Measurements from ENCODE around the gene DDX20. TPM values are rescaled to one million over a fixed set of nuclear protein-coding genes. Genes with fewer than 3 reads are reported as not detected.
A peak's percentile ranks its signal among the peaks of the same experiment; 100 is the strongest.

DDX20 gene
- 10 to 100 TPM in 10 of 12 donors, 1 to 10 TPM in 1, not detected in 1; 9.1 to 16.4 (median 13.1) TPM for polyA plus RNA-seq (ENCODE audit: insufficient read length in 12 of 12)
- long read RNA-seq, donor 1, full-length matches to known transcripts, result 4 of 24 reads
- long read RNA-seq, donor 1, partial matches to known transcripts, result 20 of 24 reads
- long read RNA-seq, donor 1, other reads (novel, unspliced or antisense), result 0 of 24 reads
- long read RNA-seq, donor 2, full-length matches to known transcripts, result 6 of 6 reads
- long read RNA-seq, donor 2, partial matches to known transcripts, result 0 of 6 reads
- long read RNA-seq, donor 2, other reads (novel, unspliced or antisense), result 0 of 6 reads
- long read RNA-seq, donor 3, partial matches to known transcripts, result 0 of 1 reads
- long read RNA-seq, donor 3, other reads (novel, unspliced or antisense), result 0 of 1 reads
- long read RNA-seq, donor 4, partial matches to known transcripts, result 0 of 1 reads
- long read RNA-seq, donor 4, other reads (novel, unspliced or antisense), result 0 of 1 reads
- long read RNA-seq, donor 5, full-length matches to known transcripts, result 8 of 14 reads
- long read RNA-seq, donor 5, partial matches to known transcripts, result 6 of 14 reads
- long read RNA-seq, donor 5, other reads (novel, unspliced or antisense), result 0 of 14 reads
- long read RNA-seq, donor 6, full-length matches to known transcripts, result 3 of 3 reads
- long read RNA-seq, donor 6, partial matches to known transcripts, result 0 of 3 reads
- long read RNA-seq, donor 6, other reads (novel, unspliced or antisense), result 0 of 3 reads
- long read RNA-seq, donor 7, full-length matches to known transcripts, result 2 of 2 reads
- long read RNA-seq, donor 7, partial matches to known transcripts, result 0 of 2 reads
- long read RNA-seq, donor 7, other reads (novel, unspliced or antisense), result 0 of 2 reads
- long read RNA-seq, donor 8, full-length matches to known transcripts, result 4 of 12 reads
- long read RNA-seq, donor 8, partial matches to known transcripts, result 8 of 12 reads
- long read RNA-seq, donor 8, other reads (novel, unspliced or antisense), result 0 of 12 reads
- long read RNA-seq, donor 9, result 0 reads
- long read RNA-seq, donor 10, full-length matches to known transcripts, result 1 of 1 reads
- long read RNA-seq, donor 10, partial matches to known transcripts, result 0 of 1 reads
- long read RNA-seq, donor 10, other reads (novel, unspliced or antisense), result 0 of 1 reads
- long read RNA-seq, donor 11, full-length matches to known transcripts, result 3 of 9 reads
- long read RNA-seq, donor 11, partial matches to known transcripts, result 6 of 9 reads
- long read RNA-seq, donor 11, other reads (novel, unspliced or antisense), result 0 of 9 reads

- peak; percentile 97 for DNase-seq
These were observed at the start of gene DDX20 for GRCh38 chr1:111755331-111756123. DDX20 (plus strand) TSS chr1:111755901; CDS start chr1:111755925, 24 bp downstream.

- no peak for DNase-seq
These were observed 48.8 kb upstream of the DDX20 start for GRCh38 chr1:111706921-111707320.

- DNase-seq, result no peak
These were observed 47.8 kb upstream of the DDX20 start for GRCh38 chr1:111707906-111708305.

- DNase-seq, result no peak
These were observed 45.7 kb upstream of the DDX20 start for GRCh38 chr1:111709986-111710385.

GRCh38 chr1:111716333-111716732 is 39.4 kb upstream of the DDX20 start:
- DNase-seq, result no peak

GRCh38 chr1:111717450-111717849 is 38.3 kb upstream of the DDX20 start:
- DNase-seq, result no peak

- DNase-seq, result no peak
These were observed 36.6 kb upstream of the DDX20 start for GRCh38 chr1:111719135-111719534.

- peak; percentile 48 for DNase-seq
These were observed 36.0 kb upstream of the DDX20 start for GRCh38 chr1:111719674-111720132.

GRCh38 chr1:111720274-111720976 is 35.3 kb upstream of the DDX20 start:
- no peak for DNase-seq

- no peak for DNase-seq
These were observed 34.5 kb upstream of the DDX20 start for GRCh38 chr1:111720977-111721786.

- no peak for DNase-seq
These were observed 32.5 kb upstream of the DDX20 start for GRCh38 chr1:111723091-111723806.

GRCh38 chr1:111723871-111724270 is 31.8 kb upstream of the DDX20 start:
- DNase-seq, result no peak

GRCh38 chr1:111725192-111725591 is 30.5 kb upstream of the DDX20 start:
- no peak for DNase-seq

- DNase-seq, result no peak
These were observed 28.6 kb upstream of the DDX20 start for GRCh38 chr1:111727056-111727455.

- DNase-seq, result peak; percentile 43
These were observed 26.3 kb upstream of the DDX20 start for GRCh38 chr1:111729271-111729921.

- DNase-seq, result no peak
These were observed 25.6 kb upstream of the DDX20 start for GRCh38 chr1:111729946-111730681.

- DNase-seq, result no peak
These were observed 25.0 kb upstream of the DDX20 start for GRCh38 chr1:111730706-111731105.
